Measurements from ENCODE around the gene TRIM37.

The TRIM37 gene

DNA sequence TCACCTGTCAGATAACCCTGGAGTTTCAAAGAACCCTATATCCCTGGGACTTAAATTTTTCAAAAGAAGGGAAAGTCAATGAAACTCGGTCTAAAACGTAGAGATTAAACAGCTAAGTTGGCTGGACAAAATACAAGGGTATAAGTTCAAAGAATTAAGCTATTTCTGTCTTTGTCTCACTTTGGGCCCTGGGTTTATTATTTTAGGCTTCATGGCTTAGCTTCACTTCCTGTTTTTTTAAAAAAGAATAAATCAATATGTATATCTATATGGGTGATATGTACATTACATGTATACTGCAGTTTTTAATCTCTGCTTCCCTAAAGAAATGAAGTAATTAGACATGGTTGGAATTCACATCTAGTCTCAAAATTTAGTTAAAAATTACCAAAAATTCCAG lies 132.3 kb downstream of the TRIM37 start:
- TF ChIP-seq ZNF544 (tag by site-specific recombination; IDR thresholded peaks at IDR 0.05) (no peak), ZNF23 (tag by site-specific recombination; IDR thresholded peaks at IDR 0.05; ENCODE audit: borderline replicate concordance) (no peak), PRDM2 (tag by site-specific recombination; IDR thresholded peaks at IDR 0.05; ENCODE audit: borderline replicate concordance) (no peak), MZF1 (tag by site-specific recombination; IDR thresholded peaks at IDR 0.05; ENCODE audit: borderline replicate concordance) (no peak), EGR2 (tag by site-specific recombination; IDR thresholded peaks at IDR 0.05; ENCODE audit: low read depth) (no peak), ZNF830 (tag by site-specific recombination; IDR thresholded peaks at IDR 0.05; ENCODE audit: low read depth) (no peak), ZNF366 (tag by site-specific recombination; conservative IDR thresholded peaks at IDR 0.05) (no peak), ZNF16 (tag by site-specific recombination; IDR thresholded peaks at IDR 0.05; ENCODE audit: low read depth) (no peak), PRDM4 (tag by site-specific recombination; IDR thresholded peaks at IDR 0.05) (no peak), GLI2 (tag by site-specific recombination; IDR thresholded peaks at IDR 0.05; ENCODE audit: borderline replicate concordance, low read depth) (no peak), ZNF121 (tag by site-specific recombination; IDR thresholded peaks at IDR 0.05) (no peak), ZNF514 (tag by site-specific recombination; IDR thresholded peaks at IDR 0.05) (no peak), BCL11B (tag by site-specific recombination; IDR thresholded peaks at IDR 0.05; ENCODE audit: low read depth) (no peak)
- TF ChIP-seq, protein P1, sequence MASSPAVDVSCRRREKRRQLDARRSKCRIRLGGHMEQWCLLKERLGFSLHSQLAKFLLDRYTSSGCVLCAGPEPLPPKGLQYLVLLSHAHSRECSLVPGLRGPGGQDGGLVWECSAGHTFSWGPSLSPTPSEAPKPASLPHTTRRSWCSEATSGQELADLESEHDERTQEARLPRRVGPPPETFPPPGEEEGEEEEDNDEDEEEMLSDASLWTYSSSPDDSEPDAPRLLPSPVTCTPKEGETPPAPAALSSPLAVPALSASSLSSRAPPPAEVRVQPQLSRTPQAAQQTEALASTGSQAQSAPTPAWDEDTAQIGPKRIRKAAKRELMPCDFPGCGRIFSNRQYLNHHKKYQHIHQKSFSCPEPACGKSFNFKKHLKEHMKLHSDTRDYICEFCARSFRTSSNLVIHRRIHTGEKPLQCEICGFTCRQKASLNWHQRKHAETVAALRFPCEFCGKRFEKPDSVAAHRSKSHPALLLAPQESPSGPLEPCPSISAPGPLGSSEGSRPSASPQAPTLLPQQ (tag by site-specific recombination; IDR thresholded peaks at IDR 0.05) = no peak
- TF ChIP-seq, protein P2, sequence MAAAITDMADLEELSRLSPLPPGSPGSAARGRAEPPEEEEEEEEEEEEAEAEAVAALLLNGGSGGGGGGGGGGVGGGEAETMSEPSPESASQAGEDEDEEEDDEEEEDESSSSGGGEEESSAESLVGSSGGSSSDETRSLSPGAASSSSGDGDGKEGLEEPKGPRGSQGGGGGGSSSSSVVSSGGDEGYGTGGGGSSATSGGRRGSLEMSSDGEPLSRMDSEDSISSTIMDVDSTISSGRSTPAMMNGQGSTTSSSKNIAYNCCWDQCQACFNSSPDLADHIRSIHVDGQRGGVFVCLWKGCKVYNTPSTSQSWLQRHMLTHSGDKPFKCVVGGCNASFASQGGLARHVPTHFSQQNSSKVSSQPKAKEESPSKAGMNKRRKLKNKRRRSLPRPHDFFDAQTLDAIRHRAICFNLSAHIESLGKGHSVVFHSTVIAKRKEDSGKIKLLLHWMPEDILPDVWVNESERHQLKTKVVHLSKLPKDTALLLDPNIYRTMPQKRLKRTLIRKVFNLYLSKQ (tag by site-specific recombination; IDR thresholded peaks at IDR 0.05; ENCODE audit: borderline replicate concordance) = no peak
- Histone ChIP-seq H3K4me3 (ENCODE audit: low read depth, low read length) (no peak overlapping the region), H3K27ac (ENCODE audit: extremely low read depth, low read depth, low read length) (no peak overlapping the region), H3K4me1 (ENCODE audit: control insufficient read depth, insufficient read depth, low read length) (no peaks in the 10 kb centered on the region), H3K36me3 (ENCODE audit: control insufficient read depth in 2 of 2, insufficient read depth in 1 of 2, low read length in 2 of 2) (peaks cover 0 to 4% of the 10 kb centered on the region in 2 experiments; a peak in 1 of 3 replicates), H3K9me3 (ENCODE audit: control insufficient read depth, insufficient read depth, low read depth, low read length) (no peaks in the 10 kb centered on the region)
- CTCF ChIA-PET = interaction anchor here (0.9 kb wide), 1 partner anchor 30 kb away, joined by 4 read pairs; no protein-coding TSS in a partner anchor
- POLR2A ChIA-PET = interaction anchor here (0.6 kb wide), 1 partner anchor 343 kb away, joined by 3 read pairs; no protein-coding TSS in a partner anchor
